Ishikawa (cell line): ENCODE measurements around the gene FAAP100.

Source experiments
- CEBPB ChIP-seq: IDR thresholded peaks from 2 replicates; pipeline ENCODE4 v1.6.1; 2012
- FOXM1 ChIP-seq: IDR thresholded peaks from 2 replicates; pipeline ENCODE4 v1.6.1; 2012; ENCODE audit warnings: low read depth, borderline replicate concordance
- YY1 ChIP-seq: IDR thresholded peaks from 2 replicates; pipeline ENCODE4 v1.6.1; 2012; ENCODE audit warnings: low read depth
- TF ChIP-seq, protein P1 (sequence below): IDR thresholded peaks from 2 replicates; pipeline ENCODE4 v1.6.1; 2012; ENCODE audit warnings: low read depth, mild to moderate bottlenecking

GRCh38 chr17:81557276-81558114 lies 5.3 kb upstream of the FAAP100 start:
- no peak for TF ChIP-seq FOXM1
- TF ChIP-seq, protein P1, sequence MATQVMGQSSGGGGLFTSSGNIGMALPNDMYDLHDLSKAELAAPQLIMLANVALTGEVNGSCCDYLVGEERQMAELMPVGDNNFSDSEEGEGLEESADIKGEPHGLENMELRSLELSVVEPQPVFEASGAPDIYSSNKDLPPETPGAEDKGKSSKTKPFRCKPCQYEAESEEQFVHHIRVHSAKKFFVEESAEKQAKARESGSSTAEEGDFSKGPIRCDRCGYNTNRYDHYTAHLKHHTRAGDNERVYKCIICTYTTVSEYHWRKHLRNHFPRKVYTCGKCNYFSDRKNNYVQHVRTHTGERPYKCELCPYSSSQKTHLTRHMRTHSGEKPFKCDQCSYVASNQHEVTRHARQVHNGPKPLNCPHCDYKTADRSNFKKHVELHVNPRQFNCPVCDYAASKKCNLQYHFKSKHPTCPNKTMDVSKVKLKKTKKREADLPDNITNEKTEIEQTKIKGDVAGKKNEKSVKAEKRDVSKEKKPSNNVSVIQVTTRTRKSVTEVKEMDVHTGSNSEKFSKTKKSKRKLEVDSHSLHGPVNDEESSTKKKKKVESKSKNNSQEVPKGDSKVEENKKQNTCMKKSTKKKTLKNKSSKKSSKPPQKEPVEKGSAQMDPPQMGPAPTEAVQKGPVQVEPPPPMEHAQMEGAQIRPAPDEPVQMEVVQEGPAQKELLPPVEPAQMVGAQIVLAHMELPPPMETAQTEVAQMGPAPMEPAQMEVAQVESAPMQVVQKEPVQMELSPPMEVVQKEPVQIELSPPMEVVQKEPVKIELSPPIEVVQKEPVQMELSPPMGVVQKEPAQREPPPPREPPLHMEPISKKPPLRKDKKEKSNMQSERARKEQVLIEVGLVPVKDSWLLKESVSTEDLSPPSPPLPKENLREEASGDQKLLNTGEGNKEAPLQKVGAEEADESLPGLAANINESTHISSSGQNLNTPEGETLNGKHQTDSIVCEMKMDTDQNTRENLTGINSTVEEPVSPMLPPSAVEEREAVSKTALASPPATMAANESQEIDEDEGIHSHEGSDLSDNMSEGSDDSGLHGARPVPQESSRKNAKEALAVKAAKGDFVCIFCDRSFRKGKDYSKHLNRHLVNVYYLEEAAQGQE, result no peak
- TF ChIP-seq YY1, result no peak
- TF ChIP-seq CEBPB, result no peak
